Stomach (tissue), 9 donors: ENCODE data around the gene TRAF1. TPM values are rescaled to one million over a fixed set of nuclear protein-coding genes. Genes with fewer than 3 reads are reported as not detected.
A peak's percentile ranks its signal among the peaks of the same experiment; 100 is the strongest.

ENCODE experiments used
- DNase-seq, 2 donors: peaks; one replicate each; pipeline versions ENCODE4 v3.0.0 to v3.0.0-alpha.2; 2013 to 2019
- H3K27ac ChIP-seq, 5 donors: fragments of 200-600 bp in 4 of 5; sonication (generic) in 4 of 5; one replicate each; pipeline ENCODE4 v1.5.1; 2013 to 2019; ENCODE audit warnings: mild to moderate bottlenecking in 1 of 5, moderate library complexity in 1 of 5
- H3K27me3 ChIP-seq, 3 donors: fragments of 200-600 bp; sonication (generic); one replicate each; pipeline ENCODE4 v1.5.1; 2017 to 2019; ENCODE audit warnings: mixed run types in 1 of 3
- H3K36me3 ChIP-seq, 4 donors: fragments of 200-600 bp; sonication (generic); 1 replicate in 3 of 4; 2 replicates in 1 of 4; pipeline ENCODE4 v1.5.1; 2016 to 2019
- H3K4me1 ChIP-seq, 4 donors: fragments of 200-600 bp; sonication (generic); one replicate each; pipeline ENCODE4 v1.5.1; 2016 to 2019
- H3K4me3 ChIP-seq, 4 donors: fragments of 200-600 bp; sonication (generic) in 3 of 4; one replicate each; pipeline ENCODE4 v1.5.1; 2016 to 2019; ENCODE audit warnings: mild to moderate bottlenecking in 1 of 4
- H3K9me3 ChIP-seq, 4 donors: fragments of 200-600 bp; sonication (generic); one replicate each; pipeline ENCODE4 v1.5.1; 2016 to 2019
- CTCF ChIP-seq, 7 experiments: fragments of 450-650 bp in 4 of 7; fragments of 200-600 bp in 3 of 7; sonication (generic) in 3 of 7; IDR thresholded peaks; one replicate each; pipeline ENCODE4 v1.5.1; 2016 to 2019; ENCODE audit warnings: antibody characterized with exemption in 7 of 7, control low read depth in 2 of 7, mild to moderate bottlenecking in 1 of 7
- EP300 ChIP-seq: sonication (generic); formaldehyde crosslinking; IDR thresholded peaks from one replicate; pipeline ENCODE4 v1.6.1; 2017; ENCODE audit warnings: antibody characterized with exemption
- POLR2A ChIP-seq, 4 donors: fragments of 450-650 bp; IDR thresholded peaks; one replicate each; pipeline ENCODE4 v1.6.1; 2016; ENCODE audit warnings: antibody characterized with exemption in 4 of 4, control low read depth in 2 of 4, mild to moderate bottlenecking in 1 of 4, moderate library complexity in 1 of 4
- POLR2AphosphoS5 ChIP-seq, 3 donors: sonication (generic); formaldehyde crosslinking; IDR thresholded peaks; one replicate each; pipeline ENCODE4 v1.6.1; 2016; ENCODE audit warnings: antibody characterized with exemption in 3 of 3
- WGBS, 5 donors: extraction: QIAGEN DNeasy Blood & Tissue Kit in 3 of 5; methylation state at CpG; one replicate each; pipeline versions ENCODE4 v1.1.5 to v1.1.7; 2013 to 2018; 5-methylcytosine and 5-hydroxymethylcytosine counted together
- intact Hi-C: fragments of 100-400 bp; cut with DNase I; formaldehyde crosslinking; loops from one replicate; pipeline ENCODE4 v1.15.1; 2023; ENCODE audit warnings: low total_unique reads
- polyA plus RNA-seq, 3 donors: library from polyadenylated mRNA; stranded (reverse); fragments of 200-250 nt; gene quantifications; one replicate each; pipeline ENCODE4 v1.2.3, GENCODE V29; 2013
- total RNA-seq, 5 donors: library from RNA; depleted of rRNA; stranded (reverse); fragments of >200 nt; gene quantifications; one replicate each; pipeline versions ENCODE4 v1.1.0 to v1.2.3, GENCODE V29; 2014 to 2016
- donor health status: healthy with polysubstance abuse.
- donor health status: Bipolar disorder and iron deficiency.
- donor health status: healthy.

The TRAF1 gene
- total and polyA plus RNA-seq, 8 donors: 0.58 to 10.3 (median 3.2) TPM

GRCh38 chr9:120970244-120970643 lies 43.6 kb upstream of the TRAF1 start:
- peaks cover 0 to 6% (median 0%) of the 10 kb centered on the region in 4 donors for H3K36me3 ChIP-seq
- no peaks in the 10 kb centered on the region for H3K27me3 ChIP-seq
- DNase-seq: peak in 1 of 2 donors; percentile 51
- TF ChIP-seq EP300 (no peak), POLR2A (IDR thresholded peaks at IDR 0.05) (no peak), POLR2AphosphoS5 (IDR thresholded peaks at IDR 0.05) (no peak), CTCF (IDR thresholded peaks at IDR 0.05) (no peak)
- H3K27ac ChIP-seq: no peak overlapping the region
- no peaks in the 10 kb centered on the region for H3K9me3 ChIP-seq
- peaks cover 5 to 22% (median 9%) of the 10 kb centered on the region in 4 donors for H3K4me1 ChIP-seq
- H3K4me3 ChIP-seq: no peak overlapping the region
- WGBS, 5 donors: 32 to 54% (median 36%) methylated on average over 3 of the region's 3 CpGs
- intact Hi-C loops: no loop called here

- peak overlapping the region in 3 of 5 donors; percentile 43 to 58 (median 54) for H3K27ac ChIP-seq
- WGBS, 5 donors: 48 to 61% (median 52%) methylated on average over 3 of the region's 3 CpGs
- peaks cover 14 to 25% (median 23%) of the 10 kb centered on the region in 4 donors for H3K36me3 ChIP-seq
- H3K27me3 ChIP-seq: no peaks in the 10 kb centered on the region
- no peaks in the 10 kb centered on the region for H3K9me3 ChIP-seq
- no peak for DNase-seq
- no peak for TF ChIP-seq POLR2A (IDR thresholded peaks at IDR 0.05)
- peak in 1 of 3 donors; percentile 35 for TF ChIP-seq POLR2AphosphoS5 (IDR thresholded peaks at IDR 0.05)
- intact Hi-C loops: no loop called here
- H3K4me1 ChIP-seq: peaks cover 5 to 22% (median 9%) of the 10 kb centered on the region in 4 donors
- H3K4me3 ChIP-seq: no peak overlapping the region
These were observed 39.4 kb upstream of the TRAF1 start for GRCh38 chr9:120966013-120966369.

- Histone ChIP-seq H3K36me3 (peaks cover 15 to 30% (median 26%) of the 10 kb centered on the region in 4 donors), H3K9me3 (no peaks in the 10 kb centered on the region), H3K27me3 (no peaks in the 10 kb centered on the region), H3K27ac (peak overlapping the region in 3 of 5 donors; percentile 21 to 58 (median 54)), H3K4me3 (no peak overlapping the region), H3K4me1 (peaks cover 2 to 18% (median 9%) of the 10 kb centered on the region in 4 donors)
- peak in 1 of 2 donors; percentile 65 for DNase-seq
- TF ChIP-seq CTCF (IDR thresholded peaks at IDR 0.05) (no peak), POLR2AphosphoS5 (IDR thresholded peaks at IDR 0.05) (no peak), EP300 (no peak)
- 77 to 89% (median 82%) methylated on average over 4 of the region's 4 CpGs for WGBS, 5 donors
- intact Hi-C loops: no loop called here
These were observed 38.9 kb upstream of the TRAF1 start for GRCh38 chr9:120965344-120966012.

- intact Hi-C loops: no loop called here
- TF ChIP-seq EP300 (no peak), CTCF (IDR thresholded peaks at IDR 0.05) (no peak), POLR2A (IDR thresholded peaks at IDR 0.05) (no peak), POLR2AphosphoS5 (IDR thresholded peaks at IDR 0.05) (no peak)
- WGBS, 5 donors: 78 to 95% (median 90%) methylated on average over 3 of the region's 3 CpGs
These were observed 35.3 kb upstream of the TRAF1 start for GRCh38 chr9:120961936-120962335.

GRCh38 chr9:120960001-120960400 lies 33.4 kb upstream of the TRAF1 start:
- WGBS, 5 donors: 88 to 93% (median 90%) methylated on average over 1 of the region's 1 CpG
- Histone ChIP-seq H3K36me3 (peaks cover 15 to 66% (median 31%) of the 10 kb centered on the region in 4 donors), H3K27ac (no peak overlapping the region), H3K4me1 (no peaks in the 10 kb centered on the region), H3K4me3 (no peak overlapping the region), H3K9me3 (no peaks in the 10 kb centered on the region), H3K27me3 (no peaks in the 10 kb centered on the region)
- intact Hi-C loops: no loop called here
- TF ChIP-seq CTCF (IDR thresholded peaks at IDR 0.05) (no peak), POLR2AphosphoS5 (IDR thresholded peaks at IDR 0.05) (no peak), EP300 (no peak), POLR2A (IDR thresholded peaks at IDR 0.05) (no peak)
- DNase-seq: no peak

More at GRCh38 chr9:120961936-120962335, 35.3 kb upstream of the TRAF1 start:
- H3K4me1 ChIP-seq: peaks cover 0 to 13% (median 9%) of the 10 kb centered on the region in 4 donors
- H3K9me3 ChIP-seq: no peaks in the 10 kb centered on the region
- no peaks in the 10 kb centered on the region for H3K27me3 ChIP-seq
- peaks cover 15 to 59% (median 29%) of the 10 kb centered on the region in 4 donors for H3K36me3 ChIP-seq
- no peak for DNase-seq
- H3K27ac ChIP-seq: no peak overlapping the region
- no peak overlapping the region for H3K4me3 ChIP-seq
